Measurements from ENCODE around the gene AKTIP.
"Not testable (repeated sequence)": the region's sequence is repeated elsewhere in the genome, so short reads cannot be mapped to it uniquely, and the experiment has no call there.

AKTIP gene

DNA sequence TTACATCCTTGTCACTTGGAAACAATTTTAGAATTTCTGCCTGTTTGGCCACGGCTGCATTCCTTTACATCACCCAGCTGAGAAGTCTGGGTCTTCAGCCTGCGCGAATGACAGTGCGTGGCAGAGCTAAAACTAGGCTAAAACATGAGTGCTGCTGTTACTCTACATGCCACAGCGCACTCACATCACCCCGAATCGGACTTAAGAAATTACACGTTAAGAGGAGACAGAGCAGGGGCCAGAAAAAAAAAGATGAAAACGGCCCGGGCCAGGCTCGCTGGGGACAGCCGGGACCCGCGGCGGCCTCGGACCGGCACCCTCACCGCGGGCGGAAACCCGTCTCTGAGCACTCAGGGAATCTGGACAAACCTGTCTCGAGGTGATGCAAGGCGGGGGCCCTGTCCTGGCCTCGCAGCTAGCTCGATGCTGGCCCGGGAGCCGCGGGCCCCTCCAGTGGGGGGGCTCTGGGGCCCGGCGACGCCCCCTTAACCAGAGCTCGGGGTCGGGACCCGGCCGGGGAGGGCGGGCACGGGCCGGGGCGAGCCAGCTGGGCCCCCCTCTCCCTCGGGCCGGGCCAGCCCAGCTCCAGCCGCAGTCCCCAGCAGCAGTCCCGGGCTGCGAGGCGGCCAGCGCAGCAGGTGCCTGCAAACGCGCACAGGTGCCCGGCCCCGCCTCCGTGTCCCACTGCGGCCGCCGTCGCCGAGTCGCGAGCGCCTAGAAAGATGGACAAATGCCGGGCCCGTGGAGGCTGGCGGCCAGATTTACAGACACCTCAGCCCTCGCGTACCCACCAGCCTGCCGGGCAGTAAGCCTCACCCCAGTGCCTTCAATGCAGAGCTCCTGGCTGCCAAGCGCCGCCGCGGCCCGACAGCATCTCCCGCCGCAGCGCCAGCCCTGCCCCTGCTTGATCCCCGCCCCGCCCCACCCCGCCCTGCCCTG, at the start of gene AKTIP:
TSS of gene AKTIP (minus strand) at position 879 of the 939 bp plus-strand sequence. CDS start 2,950 bp downstream, outside the sequence.
- no peak for DNase-seq

DNA sequence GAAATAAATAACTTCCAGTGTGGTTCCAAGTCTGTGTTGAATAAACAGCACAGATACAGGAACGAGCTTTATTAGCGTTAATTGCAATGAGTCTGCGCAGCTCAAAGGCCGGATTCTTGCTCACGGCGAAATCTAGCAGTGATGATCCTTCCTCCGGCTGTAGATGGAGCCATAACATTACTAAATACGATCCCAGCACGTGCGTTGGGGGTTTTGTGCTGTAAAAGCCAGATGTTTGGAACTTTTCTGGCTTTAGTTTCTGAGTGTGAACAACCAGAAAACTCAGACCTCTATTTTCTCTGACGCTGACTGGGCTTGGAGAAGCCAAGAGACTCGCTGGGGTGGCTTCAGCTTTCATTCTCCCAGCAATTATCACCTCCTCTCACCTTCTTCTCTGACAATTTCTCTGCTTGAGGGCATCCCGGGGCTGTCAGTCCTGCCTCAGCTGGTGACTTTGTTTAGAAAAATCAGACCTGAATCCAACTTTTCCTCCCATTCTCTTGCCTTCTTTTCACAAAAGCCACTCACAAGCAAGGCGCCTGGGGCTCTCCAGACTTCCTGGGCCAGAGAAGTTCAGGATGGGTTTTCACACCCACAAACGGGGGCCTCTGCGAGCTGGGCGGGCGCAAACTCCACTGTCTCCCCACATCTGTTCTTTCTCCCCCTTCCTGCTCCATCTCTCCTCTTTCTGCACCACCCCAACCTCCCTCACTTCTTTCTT, 47.1 kb upstream of the AKTIP start:
- no peak for DNase-seq

DNA sequence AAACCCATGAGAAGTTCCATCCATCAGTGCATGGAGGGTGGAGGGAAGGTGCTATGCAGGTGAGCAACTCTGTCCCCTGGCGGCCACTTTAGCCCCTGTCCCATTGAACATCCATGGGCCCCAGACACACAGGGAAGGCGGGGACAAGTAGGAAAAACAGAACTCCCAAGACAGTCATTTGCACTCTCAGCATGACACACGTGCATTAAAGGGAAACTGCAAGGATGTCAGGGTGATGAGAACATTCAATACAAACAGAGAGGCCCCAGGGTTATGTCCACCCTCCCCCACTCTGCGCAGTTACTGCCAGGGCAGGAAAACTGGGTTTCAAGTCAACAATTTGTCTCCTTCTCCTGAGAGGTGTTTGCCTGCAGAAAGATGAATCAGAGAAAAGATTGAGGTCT, 44.0 kb upstream of the AKTIP start:
- no peak for DNase-seq

DNA sequence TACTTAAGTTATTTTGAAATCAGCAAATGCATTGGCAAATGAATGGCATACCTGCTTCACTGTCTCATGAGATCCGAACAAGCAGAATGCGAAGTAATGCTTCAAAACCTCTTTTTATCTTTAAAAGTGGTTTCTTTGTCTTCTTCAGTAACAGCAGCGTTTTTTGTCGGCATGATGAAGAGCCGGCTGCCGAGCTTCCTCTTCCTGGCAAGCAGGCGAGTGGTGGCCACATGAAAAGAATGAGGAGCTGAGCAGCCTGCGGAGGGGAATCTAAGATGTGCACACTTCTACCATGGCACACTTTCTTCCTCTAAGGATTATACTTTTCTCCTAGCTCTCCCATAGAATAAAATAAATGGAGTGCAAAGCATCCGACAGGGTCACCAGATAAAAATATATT, 42.4 kb upstream of the AKTIP start:
- DNase-seq, result no peak

DNA sequence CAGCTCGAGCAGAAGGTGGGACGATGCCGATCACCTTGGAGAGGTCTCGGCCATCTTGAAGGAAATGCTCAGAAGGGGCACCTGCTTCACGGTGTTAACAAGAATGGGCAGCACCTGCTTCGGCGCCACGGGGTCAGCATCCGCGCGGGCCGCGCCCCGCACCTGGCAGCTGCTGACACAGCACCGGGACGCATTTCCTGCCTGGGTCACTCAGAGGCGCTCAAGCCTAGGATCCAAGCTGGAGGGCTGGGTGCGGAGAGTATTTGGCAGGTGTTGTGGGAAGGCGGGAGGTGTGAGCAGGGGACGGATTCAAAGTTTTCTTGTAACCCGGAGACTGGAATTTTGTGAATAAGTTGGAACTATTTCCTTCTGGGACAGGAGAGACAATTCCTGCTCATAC, 39.3 kb upstream of the AKTIP start:
- no peak for DNase-seq

DNA sequence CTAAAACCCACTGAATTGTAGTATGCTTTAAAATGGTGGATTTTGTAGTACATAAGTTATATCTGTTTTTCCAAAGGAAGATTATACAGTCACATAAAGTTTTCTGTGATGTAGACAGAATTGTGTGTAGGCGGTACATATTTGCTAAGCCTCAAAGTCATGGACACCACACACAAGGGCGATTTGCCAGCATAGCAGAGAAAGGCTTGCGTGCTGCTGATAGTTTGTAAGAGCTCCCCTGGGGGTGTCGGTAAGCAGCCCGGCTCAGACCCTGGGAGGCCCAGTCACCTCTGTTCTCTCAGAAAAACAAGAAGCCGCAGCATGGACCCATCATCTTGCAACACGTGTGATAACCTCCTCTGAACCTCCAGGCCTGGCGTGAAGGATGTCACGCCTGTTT, 38.3 kb upstream of the AKTIP start:
- no peak for DNase-seq

DNA sequence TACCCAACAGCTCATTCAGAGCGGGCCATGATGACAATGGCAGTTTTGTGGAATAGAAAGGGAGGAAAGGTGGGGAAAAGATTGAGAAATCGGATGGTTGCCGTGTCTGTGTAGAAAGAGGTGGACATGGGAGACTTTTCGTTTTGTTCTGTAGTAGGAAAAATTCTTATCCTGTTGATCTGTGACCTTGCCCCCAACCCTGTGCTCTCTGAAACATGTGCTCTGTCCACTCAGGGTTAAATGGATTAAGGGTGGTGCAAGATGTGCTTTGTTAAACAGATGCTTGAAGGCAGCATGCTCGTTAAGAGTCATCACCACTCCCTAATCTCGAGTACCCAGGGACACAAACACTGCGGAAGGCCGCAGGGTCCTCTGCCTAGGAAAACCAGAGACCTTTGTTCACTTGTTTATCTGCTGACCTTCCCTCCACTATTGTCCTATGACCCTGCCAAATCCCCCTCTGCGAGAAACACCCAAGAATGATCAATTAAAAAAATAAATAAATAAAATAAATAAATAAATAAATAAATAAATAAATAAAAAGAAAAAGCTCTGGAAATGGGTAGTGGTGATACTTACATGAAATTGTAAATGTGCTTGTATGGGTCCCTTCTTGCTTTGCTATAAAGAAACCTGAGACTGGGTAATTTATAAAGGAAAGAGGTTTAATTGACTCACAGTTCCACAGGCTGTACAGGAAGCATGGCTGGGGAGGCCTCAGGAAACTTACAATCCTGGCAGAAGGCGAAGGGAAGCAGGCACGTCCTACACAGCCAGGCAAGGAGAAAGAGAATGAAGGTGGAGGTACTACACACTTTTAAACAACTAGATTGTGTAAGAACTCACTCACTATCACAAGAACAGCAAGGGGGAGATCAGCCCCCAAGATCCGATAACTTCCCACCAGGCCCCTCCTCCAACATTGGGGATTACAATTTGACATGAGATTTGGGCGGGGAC, 37.0 kb upstream of the AKTIP start:
- DNase-seq, result not testable (repeated sequence)

DNA sequence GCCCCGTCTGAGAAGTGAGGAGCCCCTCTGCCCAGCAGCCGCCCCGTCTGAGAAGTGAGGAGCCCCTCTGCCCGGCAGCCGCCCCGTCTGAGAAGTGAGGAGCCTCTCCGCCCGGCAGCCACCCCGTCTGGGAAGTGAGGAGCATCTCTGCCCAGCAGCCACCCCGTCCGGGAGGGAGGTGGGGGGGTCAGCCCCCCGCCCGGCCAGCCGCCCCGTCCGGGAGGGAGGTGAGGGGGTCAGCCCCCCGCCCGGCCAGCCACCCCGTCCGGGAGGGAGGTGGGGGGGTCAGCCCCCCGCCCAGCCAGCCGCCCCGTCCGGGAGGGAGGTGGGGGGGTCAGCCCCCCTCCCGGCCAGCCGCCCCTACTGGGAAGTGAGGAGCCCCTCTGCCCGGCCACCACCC, 36.3 kb upstream of the AKTIP start:
- not testable (repeated sequence) for DNase-seq

DNA sequence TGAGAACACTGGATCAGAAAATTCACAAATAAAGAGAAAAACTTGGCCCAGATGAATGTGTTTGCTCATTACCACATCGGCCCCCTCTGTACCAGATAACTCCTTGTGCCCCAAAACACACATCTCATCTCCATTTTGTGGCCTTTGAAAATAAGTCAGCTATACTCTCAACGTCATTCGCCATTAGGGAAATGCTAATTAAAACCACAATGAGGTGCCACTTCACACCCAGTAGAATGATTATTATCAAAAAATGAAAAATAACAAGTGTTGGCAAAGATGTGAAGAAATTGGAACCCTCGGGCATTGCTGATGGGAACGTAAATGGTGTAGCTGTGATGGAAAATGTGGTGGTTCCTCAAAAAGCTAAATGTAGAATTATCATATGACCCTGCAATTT, 34.6 kb upstream of the AKTIP start:
- DNase-seq, result no peak

DNA sequence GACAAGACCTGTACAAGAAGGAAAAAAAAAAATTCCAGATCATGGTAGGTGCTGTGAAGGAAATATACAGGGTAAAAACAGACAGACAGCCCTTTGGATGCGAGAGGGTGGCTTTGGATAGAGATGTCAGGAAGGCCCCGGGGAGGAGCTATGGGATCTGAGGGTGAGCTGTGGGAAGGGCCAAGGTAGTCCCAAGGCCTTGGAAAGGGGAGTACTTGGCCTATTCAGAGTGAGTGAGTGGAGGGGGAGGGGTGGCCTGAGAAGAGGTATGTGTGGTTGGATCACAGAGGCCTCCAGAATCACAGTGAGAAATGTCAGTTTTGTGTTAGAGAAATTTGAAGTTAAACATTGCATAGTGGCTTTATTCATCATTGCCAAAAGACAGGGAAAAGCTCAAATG, 31.2 kb upstream of the AKTIP start:
- DNase-seq, result no peak

DNA sequence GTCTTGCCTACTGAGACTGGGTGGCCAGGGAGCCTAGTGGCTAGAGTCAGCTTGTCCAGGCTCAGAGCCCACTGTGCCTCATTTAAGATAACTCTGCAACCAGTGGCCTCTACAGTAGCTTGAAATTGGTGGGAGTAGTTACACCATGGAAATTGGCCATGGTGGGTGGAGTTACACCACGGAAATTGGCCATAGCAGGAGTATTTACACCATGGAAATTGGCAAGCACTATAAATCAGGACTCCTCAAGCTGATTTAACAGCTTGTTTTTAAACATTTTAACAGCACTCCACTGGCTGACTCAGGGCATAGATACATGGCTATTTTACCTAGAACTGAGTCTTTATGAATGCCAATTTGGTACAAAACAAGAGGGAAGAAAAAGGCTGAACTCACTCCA, 27.7 kb upstream of the AKTIP start:
- DNase-seq, result no peak

DNA sequence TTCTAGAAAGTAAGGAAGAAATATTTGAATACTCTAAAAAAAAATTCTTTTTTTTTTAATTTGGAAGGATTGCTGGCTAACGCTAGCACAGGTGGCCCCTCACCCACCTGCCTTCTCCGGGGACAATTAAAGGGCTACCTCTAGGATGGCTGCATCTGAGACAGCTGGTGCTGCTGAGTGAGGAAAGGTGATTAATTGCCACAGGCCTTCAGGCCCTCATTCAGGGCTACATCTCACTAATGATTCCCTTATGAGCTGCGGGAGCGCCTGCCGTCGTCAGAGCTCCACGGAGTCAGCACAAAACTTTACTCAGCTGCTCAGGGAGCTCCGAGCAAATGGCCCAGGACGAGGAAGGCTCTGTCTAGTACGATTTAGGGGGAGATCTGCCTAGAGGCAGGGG, 27.0 kb upstream of the AKTIP start:
- DNase-seq, result no peak

DNA sequence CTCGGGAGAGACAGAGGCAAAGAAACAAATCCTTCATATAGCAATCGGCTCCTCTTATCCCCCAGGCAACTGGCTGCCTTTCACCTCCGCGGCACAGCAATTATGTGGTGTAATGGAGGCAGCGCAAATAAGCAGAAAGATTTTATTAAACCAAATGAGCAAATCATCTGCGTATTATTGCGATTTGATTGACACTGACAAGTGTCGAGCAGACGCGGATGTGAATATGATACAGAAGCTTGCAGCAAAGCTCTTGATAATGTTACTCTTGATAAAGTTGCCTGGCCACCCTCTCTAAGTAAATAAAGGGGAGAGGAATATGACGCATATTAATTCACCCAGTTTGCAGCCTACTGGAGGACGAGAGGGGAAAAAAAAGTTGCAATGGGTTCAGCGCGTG, 26.5 kb upstream of the AKTIP start:
- no peak for DNase-seq

DNA sequence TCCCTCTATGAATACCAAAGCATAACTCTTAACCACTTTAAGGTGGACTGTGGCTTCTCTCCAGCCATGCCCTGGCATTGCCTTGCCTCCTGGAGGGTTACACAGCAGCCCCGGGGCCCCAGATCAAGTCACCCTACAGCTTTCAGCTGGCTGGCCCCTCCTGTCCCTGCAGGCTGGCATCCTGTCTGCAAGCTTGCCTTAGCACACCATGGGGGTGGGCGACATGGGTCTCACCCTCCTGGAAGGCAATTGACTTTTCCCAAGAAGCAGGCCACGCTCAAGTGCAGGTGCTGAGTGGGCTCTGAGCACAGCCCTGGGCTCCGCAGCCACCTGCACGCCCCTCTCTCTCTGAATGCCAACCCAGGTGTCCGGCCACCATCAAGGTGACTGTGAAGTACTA, 25.8 kb upstream of the AKTIP start:
- no peak for DNase-seq

DNA sequence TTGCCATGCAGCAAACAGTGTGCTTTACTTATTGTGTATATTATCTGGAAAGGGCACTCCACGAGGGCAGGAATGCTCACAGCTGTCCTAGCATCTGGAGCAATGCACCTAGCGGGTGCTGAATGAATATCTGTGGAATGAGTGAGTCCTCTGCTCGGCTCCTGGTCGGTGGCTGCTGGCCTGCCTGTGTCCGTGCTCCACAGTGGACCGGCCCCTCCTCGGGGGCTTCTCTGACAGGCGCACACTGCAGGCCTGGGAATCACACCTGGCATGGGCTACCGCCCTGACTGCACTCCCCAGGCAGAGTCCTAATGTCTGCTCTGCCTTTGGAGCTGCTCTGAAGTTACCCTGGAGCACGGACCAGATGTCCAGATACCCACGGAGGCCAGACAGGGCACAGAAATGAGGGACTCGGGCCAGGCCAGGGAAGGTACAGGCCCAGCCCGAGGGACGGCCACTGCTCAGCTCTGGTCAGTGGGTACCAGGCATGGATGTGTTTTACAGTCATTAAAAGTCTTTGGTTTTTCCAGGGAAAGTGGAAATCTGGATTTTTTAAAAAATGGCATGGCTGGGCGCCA, 21.1 kb upstream of the AKTIP start:
- no peak for DNase-seq

DNA sequence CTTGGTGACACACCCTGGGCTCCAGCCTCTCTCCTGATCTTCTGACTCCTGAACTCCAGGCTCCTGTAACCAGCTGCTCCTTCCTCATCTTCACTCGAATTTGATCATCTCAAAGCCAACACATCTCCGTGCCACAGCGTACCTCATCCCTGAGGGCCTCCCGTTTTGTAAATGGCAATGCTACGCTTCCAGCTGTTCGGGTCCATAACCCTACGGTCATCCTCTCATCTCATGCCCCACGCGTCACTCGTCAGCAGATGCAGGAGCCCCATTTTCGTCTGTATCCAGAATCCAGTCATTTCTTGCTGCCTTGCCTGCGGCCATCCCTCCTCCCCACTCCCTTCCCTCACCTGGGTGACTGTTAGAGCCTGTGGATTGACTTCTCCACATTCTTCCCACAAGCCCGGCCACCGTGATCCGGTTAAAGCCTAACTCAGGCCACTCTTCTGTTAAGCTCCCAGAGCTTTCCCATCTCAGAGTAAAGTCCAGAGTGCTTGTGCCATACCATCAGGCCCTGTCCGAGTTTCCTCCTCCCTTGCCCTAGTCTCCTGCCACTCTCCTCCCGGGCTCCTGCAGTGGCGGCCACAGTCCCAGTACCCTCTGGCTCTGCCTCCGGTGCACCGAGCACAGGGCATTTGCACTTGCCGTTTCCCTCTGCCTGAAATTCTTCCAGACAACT, 20.3 kb upstream of the AKTIP start:
- no peak for DNase-seq

DNA sequence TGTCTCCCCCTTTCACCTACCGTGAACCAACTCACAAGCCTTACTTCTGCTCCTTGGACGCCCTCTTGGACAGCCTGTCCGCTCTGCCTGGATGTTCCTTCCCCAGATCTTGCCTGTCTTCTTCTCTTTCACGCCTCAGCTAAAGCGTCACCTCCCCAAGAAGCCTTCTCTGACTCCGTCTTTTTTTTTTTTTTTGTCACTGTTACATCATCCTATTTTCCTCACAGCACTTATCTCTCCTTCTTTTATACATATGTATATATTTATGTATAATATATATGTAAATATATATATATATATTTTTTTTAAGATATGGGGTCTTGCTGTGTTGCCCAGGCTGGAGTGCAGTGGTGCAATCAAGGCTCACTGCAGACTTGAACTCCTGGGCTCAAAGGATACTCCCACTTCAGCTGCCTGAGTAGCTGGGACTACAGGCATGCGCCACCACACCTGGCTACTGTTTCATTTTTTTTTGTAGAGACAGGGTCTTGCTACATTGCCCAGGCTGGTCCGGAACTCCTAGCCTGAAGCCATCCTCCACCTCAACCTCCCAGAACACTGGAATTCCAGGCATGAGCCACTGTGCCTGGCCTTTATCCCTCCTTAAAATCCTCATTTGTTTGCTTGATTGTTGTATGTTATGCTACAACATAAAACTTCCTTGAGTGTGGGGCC, 16.5 kb upstream of the AKTIP start:
- no peak for DNase-seq

DNA sequence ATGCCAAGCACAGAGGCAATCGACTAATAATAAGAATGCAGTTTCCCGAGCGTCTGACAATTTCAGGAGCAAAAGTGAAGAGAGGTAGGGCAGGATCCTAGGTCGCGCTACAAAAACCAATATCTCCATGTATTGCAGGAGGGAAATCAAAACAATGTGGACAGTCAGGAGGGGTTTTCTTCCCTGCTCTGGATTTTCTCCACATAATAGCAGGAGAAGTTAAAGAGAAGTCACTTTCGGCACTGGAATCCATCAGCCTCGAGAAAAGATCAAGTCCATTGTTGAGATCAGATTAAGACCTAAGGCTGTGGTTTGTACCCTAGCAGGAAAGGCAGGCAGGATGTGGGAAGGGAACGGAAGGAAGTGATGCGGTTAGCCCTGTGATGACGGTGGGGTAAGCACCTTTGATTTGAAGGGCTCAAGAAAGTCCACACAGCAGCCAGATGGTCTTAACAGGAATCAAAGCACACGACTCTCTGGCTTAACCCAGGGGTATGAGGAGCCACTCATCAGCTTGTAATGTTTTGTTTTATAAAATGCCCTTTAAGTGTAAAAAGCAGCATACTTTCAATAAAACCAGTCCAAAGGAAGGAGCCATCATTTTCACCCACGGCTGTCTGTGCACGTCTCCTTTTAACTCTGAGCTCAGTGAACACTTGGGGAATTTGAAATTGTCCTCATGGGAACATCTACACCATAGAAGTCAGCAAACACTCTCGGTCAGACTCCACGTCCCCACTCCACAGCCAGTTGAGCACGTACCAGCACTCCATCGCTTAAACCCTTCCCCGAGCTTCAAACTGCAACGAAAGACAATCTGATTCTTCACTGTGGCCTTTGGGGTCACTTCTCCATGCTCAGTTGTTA, 15.8 kb upstream of the AKTIP start:
- DNase-seq, result no peak

DNA sequence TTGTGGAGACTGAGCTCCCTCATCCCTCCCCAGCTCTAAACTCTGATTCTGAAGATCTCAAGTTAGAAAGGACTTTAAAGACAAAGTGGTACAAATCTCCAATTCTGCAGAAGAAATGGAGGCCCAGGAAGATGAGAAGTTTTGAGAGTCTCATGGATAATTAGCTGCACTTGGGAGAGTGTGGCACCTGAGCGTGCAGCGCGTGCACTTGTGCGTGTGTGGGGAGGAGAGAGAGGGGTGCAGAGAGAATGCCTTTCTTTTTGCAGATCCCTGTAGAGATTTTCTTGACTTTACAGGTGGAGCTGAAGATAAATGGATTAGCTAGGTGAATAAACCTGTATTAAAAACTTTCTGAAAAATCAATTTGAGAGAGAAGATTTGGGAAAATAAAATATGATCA, 14.8 kb upstream of the AKTIP start:
- DNase-seq, result no peak

DNA sequence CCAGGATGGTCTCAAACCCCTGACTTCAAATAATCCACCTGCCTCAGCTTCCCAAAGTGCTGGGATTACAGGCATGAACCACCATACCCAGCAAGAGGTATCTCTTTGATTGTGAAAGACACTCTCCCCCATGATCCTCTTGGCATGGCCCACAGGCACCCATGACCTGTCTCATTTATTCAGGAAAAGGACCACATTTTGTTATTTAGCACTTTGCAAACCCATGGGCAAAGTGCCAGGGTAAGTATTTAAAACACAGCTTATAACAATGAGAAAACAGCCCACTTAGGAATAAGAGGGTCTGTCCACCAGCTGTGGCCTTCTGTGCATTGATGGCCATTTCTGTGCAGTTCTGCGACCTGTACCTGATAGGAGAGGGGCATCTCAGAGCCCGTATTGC, 12.8 kb upstream of the AKTIP start:
- no peak for DNase-seq

DNA sequence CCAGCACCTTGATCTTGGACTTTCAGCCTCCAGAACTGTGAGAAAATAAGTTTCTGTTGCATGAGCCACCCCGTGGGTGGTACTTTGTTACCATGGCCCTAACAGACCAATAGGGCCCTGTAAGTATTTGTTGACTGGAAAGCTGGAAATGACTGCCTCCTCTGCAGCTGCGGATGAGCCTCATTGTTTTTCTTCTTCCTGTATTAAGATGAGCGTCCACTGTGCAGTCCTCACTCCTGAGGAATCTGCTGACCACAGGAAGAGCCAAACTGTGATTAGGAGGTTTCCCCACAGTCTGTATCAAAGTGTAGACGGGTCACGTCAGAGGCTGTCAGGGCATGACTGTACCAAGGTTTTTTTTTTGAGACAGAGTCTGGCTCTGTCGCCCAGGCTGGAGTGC, 12.2 kb upstream of the AKTIP start:
- no peak for DNase-seq

Data from NCI-H187 treated with DMSO at 0.1 percent for 48 hours (cell line).